SK-N-SH treated with all-trans-retinoic acid at 6 μM for 48 hours (cell line): ENCODE results near the gene BLOC1S1.

Source experiments
- CREB5 ChIP-seq: fragments of 250-450 bp; sonication (Bioruptor Pico); IDR thresholded peaks from 2 replicates; pipeline ENCODE4 v1.5.1; 2020; ENCODE audit warnings: low read depth, mild to moderate bottlenecking, moderate library complexity
- CSRNP3 ChIP-seq: fragments of 250-450 bp; sonication (Bioruptor Pico); IDR thresholded peaks from 2 replicates; pipeline ENCODE4 v1.5.1; 2021; ENCODE audit warnings: mild to moderate bottlenecking, moderate library complexity
- ISL1 ChIP-seq: fragments of 250-450 bp; sonication (Bioruptor Pico); IDR thresholded peaks from 2 replicates; pipeline ENCODE4 v2.1.2; 2022; ENCODE audit warnings: mild to moderate bottlenecking, moderate library complexity
- PATZ1 ChIP-seq: fragments of 250-450 bp; sonication (Bioruptor Pico); IDR thresholded peaks from 2 replicates; pipeline ENCODE4 v1.8.0; 2020; ENCODE audit warnings: mild to moderate bottlenecking, moderate library complexity, borderline replicate concordance
- RARB ChIP-seq: fragments of 250-450 bp; sonication (Bioruptor Pico); IDR thresholded peaks from 2 replicates; pipeline ENCODE4 v1.8.0; 2021; ENCODE audit warnings: mild to moderate bottlenecking, moderate library complexity
- ZFP3 ChIP-seq: fragments of 250-450 bp; sonication (Bioruptor Pico); IDR thresholded peaks from 2 replicates; pipeline ENCODE4 v1.5.0; 2020; ENCODE audit warnings: mild to moderate bottlenecking, moderate library complexity
- ZFP30 ChIP-seq: fragments of 450-650 bp; formaldehyde crosslinking; IDR thresholded peaks from 2 replicates; pipeline ENCODE4 v1.5.0; 2022; ENCODE audit warnings: mild to moderate bottlenecking, moderate library complexity

- no peak for TF ChIP-seq RARB (CRISPR knock-in tag)
- no peak for TF ChIP-seq ZFP30
- TF ChIP-seq CREB5 (CRISPR knock-in tag) = no peak
- no peak for TF ChIP-seq PATZ1 (CRISPR knock-in tag)
- no peak for TF ChIP-seq ISL1 (CRISPR knock-in tag)
- no peak for TF ChIP-seq ZFP3 (CRISPR knock-in tag)
- TF ChIP-seq CSRNP3 (CRISPR knock-in tag) = no peak
These were observed 724 bp downstream of the BLOC1S1 start for GRCh38 chr12:55716582-55716957.
